GM19395 (cell line): ENCODE data around the gene NRXN3.

ENCODE experiments used
- ATAC-seq: cut with Tn5 transposase; IDR thresholded peaks from one replicate; pipeline ENCODE4 v1.9.1; 2021; ENCODE audit warnings: mild to moderate bottlenecking, moderate library complexity; ENCODE audit not compliant: unreplicated experiment

Gene NRXN3

DNA sequence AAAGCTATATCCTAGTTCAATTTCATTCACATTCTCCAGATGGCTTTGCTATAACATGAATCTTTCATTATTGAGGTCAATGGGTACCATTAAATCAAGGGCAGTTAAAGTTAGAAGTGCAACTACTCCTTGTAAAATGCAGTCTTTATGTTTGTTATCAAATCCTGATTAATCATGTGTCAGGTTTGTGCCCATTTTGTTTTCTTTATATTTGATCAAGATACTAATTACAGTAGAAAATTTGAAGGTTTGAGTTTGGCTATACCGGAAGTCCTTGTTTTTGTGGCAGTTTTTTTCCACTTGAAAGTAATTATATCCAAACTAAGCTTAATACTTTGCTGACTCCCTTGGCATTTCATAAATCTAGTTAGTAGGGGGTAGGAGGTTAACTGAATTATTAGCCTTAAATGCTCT lies 1528.1 kb downstream of the NRXN3 start:
- ATAC-seq: no peak

GRCh38 chr14:79699206-79699605 lies 1529.0 kb downstream of the NRXN3 start:
- ATAC-seq: no peak

- no peak for ATAC-seq
These were observed 1531.2 kb downstream of the NRXN3 start for GRCh38 chr14:79701371-79701770.

DNA sequence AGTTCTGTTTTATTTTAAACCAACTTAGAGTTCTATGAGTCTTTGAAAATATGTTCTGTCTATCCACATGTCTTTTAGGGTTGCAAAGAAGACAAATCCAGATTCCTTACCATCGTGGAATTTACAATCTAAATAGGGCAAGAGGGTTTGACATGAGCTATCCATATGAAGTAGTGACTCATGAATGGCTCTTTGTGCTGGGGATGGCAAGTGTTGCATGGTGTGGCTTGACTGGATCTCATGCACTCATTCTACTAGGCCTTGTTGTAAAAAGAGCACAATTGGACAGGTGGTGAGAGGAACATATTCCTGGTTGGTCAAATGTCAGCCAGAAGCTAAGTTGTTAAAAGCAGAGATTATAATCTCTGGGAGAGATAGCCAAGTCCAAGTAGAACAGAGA lies 1532.0 kb downstream of the NRXN3 start:
- ATAC-seq: no peak

- ATAC-seq: no peak
These were observed 1533.0 kb downstream of the NRXN3 start for GRCh38 chr14:79703209-79703608.

GRCh38 chr14:79704041-79704807 lies 1534.1 kb downstream of the NRXN3 start:
- ATAC-seq: no peak

DNA sequence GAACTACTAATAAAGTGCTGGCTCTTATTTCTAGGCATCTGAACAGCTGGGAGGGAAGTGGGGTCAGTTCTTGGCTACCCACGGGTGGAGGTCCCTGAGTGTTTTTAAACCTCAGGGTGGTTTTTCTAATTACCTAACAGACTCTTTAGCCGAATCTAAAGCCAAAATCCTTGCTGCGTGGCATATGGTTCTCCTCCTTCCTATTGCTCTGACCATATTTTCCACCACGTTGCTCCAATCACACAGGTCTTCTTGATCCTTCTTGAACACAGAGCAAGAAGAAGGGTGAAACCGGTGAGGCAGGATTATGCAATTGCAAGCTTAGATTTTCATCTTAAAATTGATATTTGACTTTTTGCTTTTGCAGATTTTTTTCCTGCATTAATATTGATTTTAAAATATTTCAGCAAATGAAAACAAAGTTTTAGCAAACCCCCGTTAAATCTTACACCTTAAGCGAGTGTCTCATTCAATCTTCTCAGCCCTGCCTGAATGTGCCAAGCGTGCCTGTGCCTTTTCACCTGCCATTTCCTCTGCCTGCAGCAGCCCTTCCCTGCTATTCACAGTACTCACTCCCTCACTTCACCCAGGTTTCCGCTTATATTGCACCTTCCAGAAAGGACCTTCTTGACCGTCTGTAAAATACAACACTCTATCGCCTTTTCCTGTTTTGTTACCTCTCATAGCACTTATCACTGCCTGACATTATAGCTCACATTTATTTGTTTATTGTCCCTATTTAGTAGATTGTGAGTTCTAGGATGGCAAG lies 1535.1 kb downstream of the NRXN3 start:
- ATAC-seq: no peak

GRCh38 chr14:79706382-79706781 lies 1536.2 kb downstream of the NRXN3 start:
- ATAC-seq: no peak

GRCh38 chr14:79708426-79709388 lies 1538.5 kb downstream of the NRXN3 start:
- ATAC-seq: no peak

DNA sequence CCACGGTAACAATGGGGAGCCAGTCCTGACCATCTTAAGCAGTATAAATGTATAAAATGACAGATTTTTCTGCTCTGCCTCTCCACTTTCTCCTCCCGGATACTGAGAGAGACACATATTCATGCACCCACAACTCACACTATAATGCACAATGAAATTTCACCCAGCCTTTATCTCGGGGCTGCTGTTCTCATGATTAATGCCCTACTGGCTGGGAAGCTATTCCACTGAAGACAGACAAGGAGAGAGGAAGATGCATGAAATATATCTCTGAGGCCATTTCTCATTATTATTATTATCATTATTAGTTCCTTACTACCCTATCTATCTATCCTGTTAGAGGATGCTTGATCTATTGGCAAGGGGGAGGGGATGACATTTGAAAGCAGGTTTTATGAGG lies 1539.4 kb downstream of the NRXN3 start:
- no peak for ATAC-seq

DNA sequence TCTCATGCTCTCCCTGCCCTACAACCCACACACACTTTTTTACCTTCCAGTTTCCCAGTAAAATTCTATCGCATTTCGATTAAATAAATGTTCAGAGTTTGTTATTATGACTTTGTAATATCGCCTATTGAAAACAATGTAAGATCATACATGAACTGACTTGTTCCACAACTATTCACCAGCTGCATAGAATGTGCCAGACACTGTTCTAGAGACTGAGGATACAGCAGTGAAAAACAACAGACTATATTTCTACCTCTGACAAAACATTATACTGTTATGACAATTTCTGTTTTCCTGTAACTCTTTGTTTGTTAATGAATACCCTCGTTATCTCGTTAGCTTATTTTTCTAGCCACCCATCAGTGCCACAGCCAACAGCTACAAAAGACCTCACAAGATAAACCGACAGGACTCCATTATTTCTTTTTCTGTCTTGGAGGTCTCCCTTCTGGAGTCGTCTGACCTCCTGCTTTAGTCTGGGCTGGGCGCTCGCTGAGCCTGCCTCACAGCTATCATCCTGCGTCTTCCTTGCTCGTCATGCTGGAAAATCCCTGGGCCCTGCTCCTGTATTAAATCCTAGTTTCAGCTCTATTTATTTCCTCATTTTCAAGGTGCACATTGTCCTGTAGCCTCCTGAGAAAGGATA lies 1542.3 kb downstream of the NRXN3 start:
- ATAC-seq: no peak

GRCh38 chr14:79721399-79722084 lies 1551.4 kb downstream of the NRXN3 start:
- no peak for ATAC-seq

DNA sequence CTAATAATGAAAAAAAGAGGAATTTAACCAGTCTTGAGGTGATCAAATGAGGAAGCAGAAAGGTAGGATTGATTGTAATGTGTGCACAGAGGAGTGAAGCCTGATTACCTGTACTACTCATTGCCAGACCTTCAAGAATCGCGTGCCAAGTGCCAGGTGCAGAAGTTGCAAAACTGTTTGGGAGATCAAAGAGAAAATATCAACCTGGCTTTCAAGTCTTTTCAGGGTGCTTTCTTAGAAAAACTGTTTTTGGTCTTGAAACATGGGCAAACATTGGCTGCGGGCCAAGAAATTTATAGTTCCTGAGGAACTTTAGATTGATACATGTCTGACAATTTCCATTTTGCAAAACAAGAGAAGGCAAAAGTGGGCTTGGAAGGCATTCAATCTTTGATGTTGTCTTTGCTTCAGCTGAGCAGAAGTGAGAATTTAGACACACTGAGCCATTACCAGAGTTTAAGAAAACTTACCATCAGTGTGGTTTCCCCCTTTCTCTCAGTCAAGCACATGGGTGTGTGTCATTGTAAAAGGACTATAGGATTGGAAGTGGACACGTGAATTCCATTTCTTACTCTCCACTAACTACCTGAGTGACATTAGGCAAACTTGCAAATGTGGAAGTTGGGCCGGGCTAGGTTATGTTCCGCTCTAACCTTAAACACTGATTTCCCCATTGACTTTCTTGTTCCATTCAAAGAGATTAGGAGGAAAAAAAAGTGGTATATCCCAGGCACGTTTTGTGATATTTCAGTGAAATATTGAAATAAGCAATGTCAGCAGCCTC lies 1555.0 kb downstream of the NRXN3 start:
- ATAC-seq: no peak

DNA sequence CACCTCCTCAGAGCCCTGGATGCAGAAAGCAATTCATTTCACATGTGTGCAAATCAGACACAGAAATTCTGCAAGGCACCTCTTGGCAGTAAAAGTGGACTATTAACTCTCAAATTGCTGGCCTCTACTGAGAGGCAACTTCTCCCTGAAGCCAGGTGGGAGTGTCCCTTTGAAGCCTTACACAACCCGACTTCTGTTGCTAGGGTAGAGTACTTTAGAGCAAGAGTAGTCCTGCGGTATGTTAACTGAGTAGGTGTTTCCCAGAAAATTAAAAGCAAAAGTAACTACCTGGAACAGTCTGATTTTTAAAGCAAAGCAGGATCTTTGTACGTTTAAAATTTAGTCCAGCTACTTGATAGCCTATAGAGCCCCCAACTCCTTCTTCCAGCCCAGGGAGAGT lies 1557.7 kb downstream of the NRXN3 start:
- ATAC-seq: no peak

- no peak for ATAC-seq
These were observed 1558.2 kb downstream of the NRXN3 start for GRCh38 chr14:79728331-79728730.

GRCh38 chr14:79729731-79730130 lies 1559.6 kb downstream of the NRXN3 start:
- ATAC-seq: no peak

DNA sequence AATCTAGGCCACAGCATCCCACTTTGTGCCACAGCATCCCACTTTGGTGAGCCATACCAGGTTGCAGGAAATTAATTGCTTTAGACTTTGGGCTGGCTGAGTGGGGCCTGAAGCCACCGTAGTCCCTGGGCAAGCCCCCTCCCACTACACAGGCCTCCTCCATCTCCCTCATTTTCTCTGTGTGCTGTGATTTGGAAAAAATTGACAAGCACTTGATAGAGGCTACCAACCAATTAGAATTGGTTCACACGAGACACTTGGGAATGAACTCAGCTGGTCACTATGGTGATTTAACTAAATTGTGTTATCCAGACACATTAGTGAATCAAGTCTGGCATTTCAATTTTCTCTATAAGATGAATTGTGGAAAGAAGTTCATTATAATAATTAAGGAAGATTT lies 1560.0 kb downstream of the NRXN3 start:
- no peak for ATAC-seq

DNA sequence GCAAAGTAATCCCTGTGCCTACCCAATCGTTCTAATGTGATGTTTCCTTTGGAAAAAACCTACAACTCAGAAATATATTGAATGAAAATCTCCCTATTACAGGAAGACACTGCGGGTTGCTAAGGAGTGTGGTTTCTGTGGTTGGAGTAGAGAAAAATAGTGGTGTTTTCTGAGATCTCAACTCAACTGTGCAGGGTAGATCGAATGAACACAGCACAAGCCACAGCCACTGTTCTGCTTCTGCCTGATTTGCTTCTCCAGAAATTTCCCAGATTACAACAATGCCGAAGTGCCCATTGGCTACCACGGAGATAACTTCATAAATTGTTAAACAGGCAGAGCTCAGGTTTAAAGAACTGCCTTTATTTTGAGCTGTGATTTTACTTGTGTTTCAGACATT lies 1560.8 kb downstream of the NRXN3 start:
- ATAC-seq: no peak

- no peak for ATAC-seq
These were observed 1562.9 kb downstream of the NRXN3 start for GRCh38 chr14:79732911-79733655.
